HEK293T (cell line): Measurements from ENCODE around the gene TCHHL1.

ENCODE experiments used
- CTCF ChIA-PET: fragments of 350-600 bp; formaldehyde crosslinking; extraction: SDS; loops from one replicate; lab custom pipeline; 2021; ENCODE audit warnings: antibody characterized with exemption, inconsistent platforms; lab: Yijun Ruan, JAX
- POLR2A ChIA-PET: fragments of 350-600 bp; formaldehyde crosslinking; extraction: SDS; loops from one replicate; lab custom pipeline; 2020; ENCODE audit warnings: antibody characterized with exemption, inconsistent platforms; lab: Yijun Ruan, JAX
- DNase-seq: peaks from one replicate; pipeline ENCODE4 v3.0.0; 2012; ENCODE audit warnings: mixed read lengths; ENCODE audit errors: extremely low spot score
- ARNT ChIP-seq: fragments of 450-650 bp; IDR thresholded peaks from 2 replicates; pipeline ENCODE4 v1.6.1; 2017; ENCODE audit warnings: mild to moderate bottlenecking
- BHLHE40 ChIP-seq: fragments of 450-650 bp; IDR thresholded peaks from 2 replicates; pipeline ENCODE4 v1.6.1; 2016; ENCODE audit warnings: mild to moderate bottlenecking, moderate library complexity, borderline replicate concordance
- CTBP1 ChIP-seq: fragments of 450-650 bp; IDR thresholded peaks from 2 replicates; pipeline ENCODE4 v1.6.1; 2016; ENCODE audit warnings: borderline replicate concordance
- ELF4 ChIP-seq: fragments of 450-650 bp; IDR thresholded peaks from 2 replicates; pipeline ENCODE4 v1.6.1; 2017; ENCODE audit warnings: antibody characterized with exemption
- FOXA1 ChIP-seq: fragments of 450-650 bp; IDR thresholded peaks from 2 replicates; pipeline ENCODE4 v1.6.1; 2016; ENCODE audit warnings: mild to moderate bottlenecking
- FOXK2 ChIP-seq: fragments of 450-650 bp; IDR thresholded peaks from 2 replicates; pipeline ENCODE4 v1.6.1; 2016; ENCODE audit warnings: mild to moderate bottlenecking
- FOXM1 ChIP-seq: fragments of 450-650 bp; IDR thresholded peaks from 2 replicates; pipeline ENCODE4 v1.6.1; 2017; ENCODE audit warnings: mild to moderate bottlenecking, borderline replicate concordance
- HDGF ChIP-seq: fragments of 450-650 bp; IDR thresholded peaks from 2 replicates; pipeline ENCODE4 v1.6.1; 2017; ENCODE audit warnings: antibody characterized with exemption, borderline replicate concordance
- L3MBTL2 ChIP-seq: fragments of 450-650 bp; conservative IDR thresholded peaks from 2 replicates; pipeline ENCODE4 v1.6.1; 2016; ENCODE audit warnings: mild to moderate bottlenecking
- LEF1 ChIP-seq: fragments of 450-650 bp; IDR thresholded peaks from 2 replicates; pipeline ENCODE4 v1.6.1; 2017; ENCODE audit warnings: mild to moderate bottlenecking, borderline replicate concordance
- NFRKB ChIP-seq: fragments of 450-650 bp; IDR thresholded peaks from 2 replicates; pipeline ENCODE4 v1.6.1; 2016; ENCODE audit warnings: mild to moderate bottlenecking, moderate library complexity
- SP1 ChIP-seq: fragments of 450-650 bp; IDR thresholded peaks from 2 replicates; pipeline ENCODE4 v1.6.1; 2017
- SUZ12 ChIP-seq: fragments of 450-650 bp; IDR thresholded peaks from 2 replicates; pipeline ENCODE4 v1.6.1; 2016; ENCODE audit warnings: mild to moderate bottlenecking
- TARDBP ChIP-seq: fragments of 450-650 bp; IDR thresholded peaks from 2 replicates; pipeline ENCODE4 v1.6.1; 2016
- ZNF384 ChIP-seq: fragments of 450-650 bp; IDR thresholded peaks from 2 replicates; pipeline ENCODE4 v1.6.1; 2016
- TF ChIP-seq, protein P1 (sequence below): fragments of 450-650 bp; IDR thresholded peaks from 2 replicates; pipeline ENCODE4 v1.6.1; 2016

The TCHHL1 gene

DNA sequence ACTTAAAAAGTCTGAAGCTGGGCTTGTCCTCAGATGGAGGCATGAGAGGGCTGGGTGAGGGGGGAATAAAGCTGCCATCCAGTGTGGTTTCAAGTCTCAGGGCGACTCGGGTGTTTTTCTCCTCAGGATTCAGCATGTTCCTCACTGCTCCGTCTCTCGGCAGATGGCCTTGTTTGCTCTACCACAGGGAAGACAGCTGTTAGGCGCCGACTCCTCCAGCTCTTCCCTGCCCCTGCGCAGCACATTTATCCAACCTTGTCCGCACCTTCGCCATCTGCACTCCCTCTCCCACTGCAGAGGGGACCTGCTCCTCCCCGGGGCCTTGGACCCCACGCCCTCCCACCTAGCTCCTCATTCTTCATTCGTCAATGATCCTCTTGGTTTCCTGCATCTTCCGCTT, 35.5 kb downstream of the TCHHL1 start:
- CTCF ChIA-PET: interaction anchor here (0.7 to 1.9 kb wide), 16 partner anchors 13 to 405 kb away, joined by 3 to 14 read pairs (median 4); no protein-coding TSS in a partner anchor
- POLR2A ChIA-PET: interaction anchor here (1.7 to 1.8 kb wide), 2 partner anchors 57 to 135 kb away, joined by 5 read pairs; no protein-coding TSS in a partner anchor
- no peak for TF ChIP-seq FOXK2
- TF ChIP-seq SUZ12: no peak
- TF ChIP-seq SP1: no peak
- TF ChIP-seq LEF1: no peak
- no peak for TF ChIP-seq CTBP1
- TF ChIP-seq FOXA1: no peak
- TF ChIP-seq L3MBTL2: no peak
- no peak for TF ChIP-seq HDGF
- TF ChIP-seq ELF4: no peak
- TF ChIP-seq ZNF384: no peak
- TF ChIP-seq, protein P1, sequence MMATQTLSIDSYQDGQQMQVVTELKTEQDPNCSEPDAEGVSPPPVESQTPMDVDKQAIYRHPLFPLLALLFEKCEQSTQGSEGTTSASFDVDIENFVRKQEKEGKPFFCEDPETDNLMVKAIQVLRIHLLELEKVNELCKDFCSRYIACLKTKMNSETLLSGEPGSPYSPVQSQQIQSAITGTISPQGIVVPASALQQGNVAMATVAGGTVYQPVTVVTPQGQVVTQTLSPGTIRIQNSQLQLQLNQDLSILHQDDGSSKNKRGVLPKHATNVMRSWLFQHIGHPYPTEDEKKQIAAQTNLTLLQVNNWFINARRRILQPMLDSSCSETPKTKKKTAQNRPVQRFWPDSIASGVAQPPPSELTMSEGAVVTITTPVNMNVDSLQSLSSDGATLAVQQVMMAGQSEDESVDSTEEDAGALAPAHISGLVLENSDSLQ: no peak
- no peak for TF ChIP-seq FOXM1
- no peak for TF ChIP-seq NFRKB
- DNase-seq: no peak

DNA sequence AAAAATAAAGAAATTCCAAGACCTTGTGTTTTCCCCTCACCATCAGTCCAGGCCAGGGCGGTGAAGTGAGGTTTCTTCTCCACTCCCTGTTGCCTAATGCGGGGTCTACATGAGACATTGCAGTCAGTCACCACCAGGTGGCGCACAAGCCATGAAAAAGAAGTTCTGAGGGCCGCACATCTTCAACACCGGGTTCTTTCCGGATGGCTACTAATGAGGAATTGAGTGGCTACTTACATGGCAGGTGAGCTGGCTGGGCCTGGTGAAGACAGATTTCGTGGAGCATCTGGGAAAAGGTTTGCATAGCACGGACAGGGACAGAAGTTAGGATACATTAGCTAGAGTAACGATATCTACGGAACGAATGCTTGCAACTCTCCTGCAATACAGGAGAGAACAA, 36.3 kb downstream of the TCHHL1 start:
- peak; percentile 86 for DNase-seq
- POLR2A ChIA-PET: interaction anchor here (1.7 to 1.8 kb wide), 2 partner anchors 58 to 136 kb away, joined by 5 read pairs; no protein-coding TSS in a partner anchor
- CTCF ChIA-PET: interaction anchor here (0.7 to 1.9 kb wide), 13 partner anchors 11 to 406 kb away, joined by 3 to 14 read pairs (median 4); no protein-coding TSS in a partner anchor
- TF ChIP-seq TARDBP (no peak), NFRKB (no peak), FOXK2 (no peak), L3MBTL2 (no peak), ZNF384 (no peak)

DNA sequence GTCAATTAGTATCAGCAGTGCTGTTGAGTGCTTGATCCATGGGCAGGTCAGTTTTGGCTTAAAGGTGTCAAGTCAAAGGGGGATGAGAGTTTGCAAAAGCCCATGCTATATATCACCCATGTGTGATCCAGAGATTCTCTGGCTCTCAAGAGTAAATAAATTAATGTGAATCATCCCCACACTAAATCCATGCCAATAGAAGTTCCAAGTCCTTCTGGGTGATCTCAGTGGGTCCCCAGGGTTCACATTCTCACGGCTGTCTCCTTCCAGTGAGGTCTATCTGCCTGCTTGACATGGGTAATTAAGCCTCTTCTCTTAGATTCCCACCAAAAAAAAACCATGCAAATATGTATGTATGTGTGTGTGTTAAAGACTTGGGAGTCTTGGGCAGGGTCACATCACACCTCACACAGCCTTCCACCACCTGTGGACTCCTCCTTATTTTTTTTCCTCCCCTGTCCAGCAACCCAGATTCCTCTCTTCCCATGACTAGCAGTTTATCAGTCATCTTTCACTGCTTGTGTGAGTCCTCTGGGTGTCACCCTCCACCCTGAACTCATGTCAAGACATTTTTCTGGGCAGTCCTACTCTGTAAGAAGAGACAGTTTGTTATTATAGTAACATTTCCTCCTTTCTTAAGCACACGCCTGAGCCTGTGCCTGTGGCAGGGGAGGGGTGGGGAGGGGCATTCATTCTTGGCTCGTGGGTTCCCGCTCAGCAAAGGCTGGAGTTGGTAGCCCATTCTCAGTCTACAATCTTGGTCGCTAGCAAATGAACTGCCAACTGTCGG, 37.8 kb downstream of the TCHHL1 start:
- ChIA-PET CTCF (interaction anchor here (0.7 to 1.0 kb wide), 3 partner anchors 37 to 138 kb away, joined by 3 read pairs; no protein-coding TSS in a partner anchor), POLR2A (interaction anchor here (1.7 kb wide), 1 partner anchor 138 kb away, joined by 3 read pairs; no protein-coding TSS in a partner anchor)
- DNase-seq: no peak
- TF ChIP-seq, protein P1: no peak
- TF ChIP-seq HDGF (no peak), TARDBP (no peak), ZNF384 (no peak), CTBP1 (no peak), FOXM1 (no peak), L3MBTL2 (no peak), FOXA1 (no peak), BHLHE40 (no peak), NFRKB (no peak), ELF4 (no peak), LEF1 (no peak), ARNT (no peak), FOXK2 (no peak)

DNA sequence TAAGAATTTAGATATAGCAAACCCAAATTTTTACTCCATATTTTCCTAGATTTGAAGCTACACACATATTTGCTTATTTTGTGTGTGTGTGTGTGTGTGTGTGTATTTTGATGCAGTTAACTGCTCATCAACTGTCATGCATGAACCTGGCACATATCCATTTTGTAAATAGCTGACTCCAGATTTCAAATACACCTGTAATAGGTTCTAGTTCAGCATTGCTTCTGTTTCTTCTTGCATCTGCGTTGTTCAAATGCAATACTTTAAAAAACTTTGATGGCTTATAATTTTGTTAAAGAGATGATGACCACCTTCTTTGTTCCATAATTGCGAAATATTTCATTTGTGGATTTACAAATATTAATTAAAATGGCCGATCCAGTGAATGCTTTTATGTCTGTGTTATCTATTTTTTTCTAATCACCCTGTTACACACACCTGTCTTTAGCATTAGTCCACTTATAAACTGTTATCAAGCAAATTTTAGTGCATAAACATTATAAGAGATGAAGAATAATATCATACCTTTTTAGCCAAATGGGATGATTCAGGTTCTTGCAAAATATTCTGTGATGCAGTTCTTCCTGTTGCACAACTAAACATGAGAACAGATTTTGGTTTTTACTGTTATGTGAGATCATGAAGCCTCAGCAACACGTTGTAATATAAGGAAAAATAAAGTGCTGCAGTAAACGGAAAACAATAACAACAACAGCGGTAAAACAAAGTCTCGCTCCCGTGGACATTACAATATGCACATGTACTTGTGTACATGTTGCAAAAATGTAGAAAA, 39.4 kb downstream of the TCHHL1 start:
- ChIA-PET POLR2A (no interaction called here), CTCF (no interaction called here)
- no peak for TF ChIP-seq ARNT
- TF ChIP-seq FOXM1: no peak
- TF ChIP-seq NFRKB: no peak
- TF ChIP-seq ZNF384: no peak
- no peak for TF ChIP-seq FOXK2
- no peak for TF ChIP-seq ELF4
- TF ChIP-seq SUZ12: no peak
- DNase-seq: no peak

DNA sequence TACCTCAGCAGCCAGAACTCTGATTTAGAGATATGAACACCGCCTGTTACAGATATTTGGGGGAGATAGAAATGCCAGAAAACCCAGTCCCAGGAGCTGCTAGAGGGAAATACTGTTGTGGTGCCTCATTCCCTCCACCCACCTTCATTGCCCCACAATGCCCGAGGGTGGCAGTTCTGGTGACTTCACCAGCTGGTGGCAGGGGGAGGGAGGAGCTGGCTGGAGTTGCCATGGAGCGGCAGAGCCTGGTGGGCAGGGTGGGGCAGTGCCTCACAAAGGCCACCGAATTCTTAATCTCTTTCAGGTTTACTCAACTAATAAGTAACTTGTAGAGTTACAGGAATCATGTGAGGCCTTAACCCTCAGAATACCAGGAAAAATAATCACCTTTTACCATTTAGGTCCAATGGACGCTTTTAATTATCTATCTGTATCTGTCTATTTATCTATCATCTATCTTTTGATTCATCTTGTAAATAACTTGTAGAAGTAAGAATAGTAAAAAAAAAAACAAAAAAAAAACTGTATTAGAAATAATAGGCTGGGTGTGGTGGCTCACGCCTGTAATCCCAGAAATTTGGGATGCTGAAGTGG, 40.4 kb downstream of the TCHHL1 start:
- TF ChIP-seq SUZ12 (no peak), FOXM1 (no peak), ARNT (no peak), FOXK2 (no peak), FOXA1 (no peak), NFRKB (no peak), TARDBP (no peak), CTBP1 (no peak), ZNF384 (no peak)
- TF ChIP-seq, protein P1: no peak
- no peak for DNase-seq
- CTCF ChIA-PET: interaction anchor here (1.4 to 3.7 kb wide), 4 partner anchors 10 to 139 kb away, joined by 3 to 21 read pairs (median 6); no protein-coding TSS in a partner anchor
- POLR2A ChIA-PET: interaction anchor here (0.6 to 3.3 kb wide), 5 partner anchors 11 to 141 kb away, joined by 3 to 19 read pairs (median 4); partner anchors contain the start of gene S100A11
